ENCODE measurements around the gene NGEF. TPM values are rescaled to one million over a fixed set of nuclear protein-coding genes. Genes with fewer than 3 reads are reported as not detected.

Gene NGEF
- total and polyA plus RNA-seq, 9 of the 15 experiments (the other 6 are each of a cell fraction or from before 2014, with no cell fraction given), result 0.07 to 0.17 (median 0.09) TPM; not detected in 6

DNA sequence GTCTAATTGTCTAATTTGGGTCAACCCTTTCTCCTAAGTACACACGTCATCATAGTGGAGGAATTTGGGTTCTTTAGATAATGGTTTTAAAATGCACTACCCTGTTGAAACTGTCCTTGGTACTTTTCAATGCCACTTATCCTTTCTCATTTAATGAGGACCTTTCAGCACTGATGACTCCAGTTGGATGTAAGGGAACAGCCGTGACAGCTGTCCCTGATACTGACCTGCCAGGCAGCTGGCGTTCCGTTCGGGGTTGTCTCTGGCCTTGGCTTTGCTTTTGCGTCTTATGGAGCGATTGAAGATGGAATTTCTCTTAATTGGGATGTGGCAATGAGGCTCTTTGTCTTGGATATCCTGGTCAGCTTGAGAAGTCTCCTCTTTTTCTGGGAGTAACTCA, 38.7 kb downstream of the NGEF start (continued):
- TF ChIP-seq, protein P1, sequence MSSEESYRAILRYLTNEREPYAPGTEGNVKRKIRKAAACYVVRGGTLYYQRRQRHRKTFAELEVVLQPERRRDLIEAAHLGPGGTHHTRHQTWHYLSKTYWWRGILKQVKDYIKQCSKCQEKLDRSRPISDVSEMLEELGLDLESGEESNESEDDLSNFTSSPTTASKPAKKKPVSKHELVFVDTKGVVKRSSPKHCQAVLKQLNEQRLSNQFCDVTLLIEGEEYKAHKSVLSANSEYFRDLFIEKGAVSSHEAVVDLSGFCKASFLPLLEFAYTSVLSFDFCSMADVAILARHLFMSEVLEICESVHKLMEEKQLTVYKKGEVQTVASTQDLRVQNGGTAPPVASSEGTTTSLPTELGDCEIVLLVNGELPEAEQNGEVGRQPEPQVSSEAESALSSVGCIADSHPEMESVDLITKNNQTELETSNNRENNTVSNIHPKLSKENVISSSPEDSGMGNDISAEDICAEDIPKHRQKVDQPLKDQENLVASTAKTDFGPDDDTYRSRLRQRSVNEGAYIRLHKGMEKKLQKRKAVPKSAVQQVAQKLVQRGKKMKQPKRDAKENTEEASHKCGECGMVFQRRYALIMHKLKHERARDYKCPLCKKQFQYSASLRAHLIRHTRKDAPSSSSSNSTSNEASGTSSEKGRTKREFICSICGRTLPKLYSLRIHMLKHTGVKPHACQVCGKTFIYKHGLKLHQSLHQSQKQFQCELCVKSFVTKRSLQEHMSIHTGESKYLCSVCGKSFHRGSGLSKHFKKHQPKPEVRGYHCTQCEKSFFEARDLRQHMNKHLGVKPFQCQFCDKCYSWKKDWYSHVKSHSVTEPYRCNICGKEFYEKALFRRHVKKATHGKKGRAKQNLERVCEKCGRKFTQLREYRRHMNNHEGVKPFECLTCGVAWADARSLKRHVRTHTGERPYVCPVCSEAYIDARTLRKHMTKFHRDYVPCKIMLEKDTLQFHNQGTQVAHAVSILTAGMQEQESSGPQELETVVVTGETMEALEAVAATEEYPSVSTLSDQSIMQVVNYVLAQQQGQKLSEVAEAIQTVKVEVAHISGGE (CRISPR knock-in tag; IDR thresholded peaks at IDR 0.05), result no peak
- TF ChIP-seq, protein P2, sequence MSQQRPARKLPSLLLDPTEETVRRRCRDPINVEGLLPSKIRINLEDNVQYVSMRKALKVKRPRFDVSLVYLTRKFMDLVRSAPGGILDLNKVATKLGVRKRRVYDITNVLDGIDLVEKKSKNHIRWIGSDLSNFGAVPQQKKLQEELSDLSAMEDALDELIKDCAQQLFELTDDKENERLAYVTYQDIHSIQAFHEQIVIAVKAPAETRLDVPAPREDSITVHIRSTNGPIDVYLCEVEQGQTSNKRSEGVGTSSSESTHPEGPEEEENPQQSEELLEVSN (IDR thresholded peaks at IDR 0.05; ENCODE audit: borderline replicate concordance in 1 of 2, extremely low read depth in 1 of 2, insufficient read depth in 1 of 2, insufficient read length in 1 of 2, low read depth in 1 of 2, low read length in 1 of 2, poor library complexity in 1 of 2, severe bottlenecking in 1 of 2), result no peak
- TF ChIP-seq MECOM (CRISPR knock-in tag; IDR thresholded peaks at IDR 0.05) (no peak), PURB (CRISPR knock-in tag; IDR thresholded peaks at IDR 0.05; ENCODE audit: low read depth) (no peak), SRSF9 (IDR thresholded peaks at IDR 0.05; ENCODE audit: borderline replicate concordance, low read depth, low read length) (no peak), MAFG (tag; conservative IDR thresholded peaks at IDR 0.05) (no peak)

Measured in K562 (cell line).